GM23338 (cell line): ENCODE data around the gene ABCC1. TPM values are rescaled to one million over a fixed set of nuclear protein-coding genes. Genes with fewer than 3 reads are reported as not detected.

Experiments used
- ATAC-seq: fragments of 200-7000 bp; cut with Tn5 transposase; 3 replicates; pipeline ENCODE4 v1.9.1; 2020
- DNase-seq: peaks from one replicate; pipeline ENCODE4 v3.0.0-alpha.2; 2015; ENCODE audit warnings: low spot score
- H2AFZ ChIP-seq: fragments of 200-600 bp; sonication (generic); 2 replicates; pipeline ENCODE4 v1.8.0; 2016; ENCODE audit warnings: antibody characterized with exemption, mild to moderate bottlenecking, moderate library complexity
- H3F3A ChIP-seq: fragments of 200-600 bp; sonication (generic); replicated peaks from 2 replicates; pipeline ENCODE4 v1.8.0; 2017; ENCODE audit warnings: antibody characterized with exemption, mixed run types, low read depth
- H3K27ac ChIP-seq: fragments of 200-600 bp; sonication (generic); 2 replicates; pipeline ENCODE4 v1.6.1; 2016; ENCODE audit warnings: low read depth
- H3K27me3 ChIP-seq: fragments of 200-600 bp; sonication (generic); 2 replicates; pipeline ENCODE4 v1.8.0; 2016; ENCODE audit warnings: mild to moderate bottlenecking, mixed run types, moderate library complexity; ENCODE audit not compliant: insufficient read depth
- H3K36me3 ChIP-seq: fragments of 200-600 bp; sonication (generic); 2 replicates; pipeline ENCODE4 v1.8.0; 2016; ENCODE audit warnings: mild to moderate bottlenecking; ENCODE audit not compliant: insufficient read depth
- H3K4me1 ChIP-seq: fragments of 200-600 bp; sonication (generic); 2 replicates; pipeline ENCODE4 v1.8.0; 2016; ENCODE audit warnings: mild to moderate bottlenecking, moderate library complexity; ENCODE audit not compliant: insufficient read depth
- H3K4me2 ChIP-seq: fragments of 200-600 bp; sonication (generic); 2 replicates; pipeline ENCODE4 v1.7.1; 2017; ENCODE audit warnings: mixed run types
- H3K4me3 ChIP-seq: fragments of 200-600 bp; sonication (generic); 2 replicates; pipeline ENCODE4 v1.6.1; 2016; ENCODE audit warnings: mixed run types
- H3K79me2 ChIP-seq: fragments of 200-600 bp; sonication (generic); replicated peaks from 2 replicates; pipeline ENCODE4 v1.8.0; 2017; ENCODE audit warnings: mild to moderate bottlenecking; ENCODE audit not compliant: insufficient read depth
- H3K9me2 ChIP-seq: fragments of 200-600 bp; sonication (generic); 2 replicates; pipeline ENCODE4 v1.8.0; 2017; ENCODE audit not compliant: insufficient read depth
- H4K20me1 ChIP-seq: fragments of 200-600 bp; sonication (generic); replicated peaks from 2 replicates; pipeline ENCODE4 v1.8.0; 2017; ENCODE audit warnings: mild to moderate bottlenecking; ENCODE audit not compliant: insufficient read depth
- H3K27ac Mint-ChIP-seq: 2 replicates; pipeline ENCODE4 v1.8.0; 2020; ENCODE audit warnings: inconsistent platforms, mild to moderate bottlenecking, moderate library complexity, mixed read lengths
- H3K27me3 Mint-ChIP-seq: 3 replicates; pipeline ENCODE4 v1.8.0; 2022; ENCODE audit warnings: low read depth, mild to moderate bottlenecking, moderate library complexity, mixed read lengths, inconsistent platforms; ENCODE audit not compliant: insufficient read depth, poor library complexity
- H3K36me3 Mint-ChIP-seq: 3 replicates; pipeline ENCODE4 v1.8.0; 2021; ENCODE audit warnings: low read depth, mild to moderate bottlenecking, inconsistent platforms, moderate library complexity, mixed read lengths
- H3K4me1 Mint-ChIP-seq: 3 replicates; pipeline ENCODE4 v1.8.0; 2020; ENCODE audit warnings: mild to moderate bottlenecking, inconsistent platforms, mixed read lengths
- H3K4me3 Mint-ChIP-seq: 3 replicates; pipeline ENCODE4 v1.8.0; 2021; ENCODE audit warnings: moderate library complexity, mild to moderate bottlenecking, inconsistent platforms, mixed read lengths
- H3K9me3 Mint-ChIP-seq: 3 replicates; pipeline ENCODE4 v1.8.0; 2020; ENCODE audit warnings: moderate library complexity, mild to moderate bottlenecking, inconsistent platforms, mixed read lengths
- CREB1 ChIP-seq: fragments of 250-450 bp; sonication (Bioruptor Pico); IDR thresholded peaks from 2 replicates; pipeline ENCODE4 v1.5.0; 2020; ENCODE audit warnings: low read depth, mild to moderate bottlenecking, moderate library complexity
- EZH2 ChIP-seq: fragments of 200-600 bp; sonication (generic); IDR thresholded peaks from one replicate; pipeline ENCODE4 v1.8.0; 2017; ENCODE audit warnings: antibody characterized with exemption, mild to moderate bottlenecking, low read depth; ENCODE audit not compliant: unreplicated experiment
- EZH2phosphoT487 ChIP-seq: fragments of 200-600 bp; sonication (generic); IDR thresholded peaks from one replicate; pipeline ENCODE4 v1.8.1; 2018; ENCODE audit warnings: antibody characterized with exemption; ENCODE audit not compliant: unreplicated experiment
- JUNB ChIP-seq: IDR thresholded peaks from one replicate; pipeline ENCODE4 v1.6.1; 2016; ENCODE audit warnings: antibody characterized with exemption; ENCODE audit not compliant: unreplicated experiment
- POLR2AphosphoS5 ChIP-seq: IDR thresholded peaks from 2 replicates; pipeline ENCODE4 v1.6.1; 2016; ENCODE audit warnings: antibody characterized with exemption, low read depth
- ZNF114 ChIP-seq: fragments of 250-450 bp; sonication (Bioruptor Pico); IDR thresholded peaks from 2 replicates; pipeline ENCODE4 v1.5.0; 2020; ENCODE audit warnings: mild to moderate bottlenecking, moderate library complexity
- ZNF331 ChIP-seq: fragments of 250-450 bp; sonication (Bioruptor Pico); IDR thresholded peaks from 2 replicates; pipeline ENCODE4 v1.5.0; 2020; ENCODE audit warnings: low read depth, mild to moderate bottlenecking, moderate library complexity
- polyA plus RNA-seq: library from polyadenylated mRNA; unstranded; fragments of >200 nt; fragmentation: Nextera tagmentation; extraction: Ambion mirVana; gene quantifications from 2 replicates; pipeline ENCODE4 v1.2.1, GENCODE V29; 2016
- total RNA-seq: library from RNA; depleted of rRNA; stranded (reverse); fragments of >200 nt; shearing (Covaris generic); gene quantifications from 2 replicates; pipeline ENCODE4 v1.2.3, GENCODE V29; 2014
- TF ChIP-seq, protein P1 (sequence below): IDR thresholded peaks from one replicate; pipeline ENCODE4 v1.6.1; 2018; ENCODE audit warnings: antibody characterized with exemption; ENCODE audit not compliant: unreplicated experiment
- TF ChIP-seq, protein P2 (sequence below): IDR thresholded peaks from 2 replicates; pipeline ENCODE4 v1.6.1; 2016; ENCODE audit warnings: antibody characterized with exemption
- TF ChIP-seq, protein P3 (sequence below), 2 experiments: fragments of 200-600 bp in 1 of 2; sonication (generic) in 1 of 2; conservative IDR thresholded peaks; 2 replicates each; pipeline versions ENCODE4 v1.5.1 to v1.6.1; 2016 to 2017; ENCODE audit warnings: antibody characterized with exemption in 2 of 2, low read depth in 2 of 2, mild to moderate bottlenecking in 2 of 2, moderate library complexity in 1 of 2

The ABCC1 gene
- total and polyA plus RNA-seq, 2 experiments from 2014 or later = 11.0 to 46.6 TPM

DNA sequence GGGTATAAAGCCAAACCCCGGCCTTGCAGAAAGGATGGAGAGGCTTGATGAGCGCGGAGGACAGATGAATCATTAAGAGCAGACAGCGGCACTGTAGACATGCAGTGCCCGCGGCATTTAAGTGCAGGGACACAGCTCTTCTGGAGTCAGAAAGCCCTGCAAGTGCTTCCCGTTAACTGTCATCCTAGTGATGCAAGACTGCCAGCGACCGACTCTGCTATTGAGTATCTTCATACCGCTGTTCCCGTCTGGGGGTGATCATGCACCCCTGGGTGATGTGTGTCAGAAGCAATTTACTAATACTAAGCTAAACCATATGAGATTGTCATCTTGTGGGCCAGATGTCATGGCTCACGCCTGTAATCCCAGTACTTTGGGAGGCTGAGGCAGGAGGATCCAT, 172.8 kb downstream of the ABCC1 start (continued):
- TF ChIP-seq, protein P1, sequence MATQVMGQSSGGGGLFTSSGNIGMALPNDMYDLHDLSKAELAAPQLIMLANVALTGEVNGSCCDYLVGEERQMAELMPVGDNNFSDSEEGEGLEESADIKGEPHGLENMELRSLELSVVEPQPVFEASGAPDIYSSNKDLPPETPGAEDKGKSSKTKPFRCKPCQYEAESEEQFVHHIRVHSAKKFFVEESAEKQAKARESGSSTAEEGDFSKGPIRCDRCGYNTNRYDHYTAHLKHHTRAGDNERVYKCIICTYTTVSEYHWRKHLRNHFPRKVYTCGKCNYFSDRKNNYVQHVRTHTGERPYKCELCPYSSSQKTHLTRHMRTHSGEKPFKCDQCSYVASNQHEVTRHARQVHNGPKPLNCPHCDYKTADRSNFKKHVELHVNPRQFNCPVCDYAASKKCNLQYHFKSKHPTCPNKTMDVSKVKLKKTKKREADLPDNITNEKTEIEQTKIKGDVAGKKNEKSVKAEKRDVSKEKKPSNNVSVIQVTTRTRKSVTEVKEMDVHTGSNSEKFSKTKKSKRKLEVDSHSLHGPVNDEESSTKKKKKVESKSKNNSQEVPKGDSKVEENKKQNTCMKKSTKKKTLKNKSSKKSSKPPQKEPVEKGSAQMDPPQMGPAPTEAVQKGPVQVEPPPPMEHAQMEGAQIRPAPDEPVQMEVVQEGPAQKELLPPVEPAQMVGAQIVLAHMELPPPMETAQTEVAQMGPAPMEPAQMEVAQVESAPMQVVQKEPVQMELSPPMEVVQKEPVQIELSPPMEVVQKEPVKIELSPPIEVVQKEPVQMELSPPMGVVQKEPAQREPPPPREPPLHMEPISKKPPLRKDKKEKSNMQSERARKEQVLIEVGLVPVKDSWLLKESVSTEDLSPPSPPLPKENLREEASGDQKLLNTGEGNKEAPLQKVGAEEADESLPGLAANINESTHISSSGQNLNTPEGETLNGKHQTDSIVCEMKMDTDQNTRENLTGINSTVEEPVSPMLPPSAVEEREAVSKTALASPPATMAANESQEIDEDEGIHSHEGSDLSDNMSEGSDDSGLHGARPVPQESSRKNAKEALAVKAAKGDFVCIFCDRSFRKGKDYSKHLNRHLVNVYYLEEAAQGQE = no peak
- TF ChIP-seq EZH2 (no peak), POLR2AphosphoS5 (no peak), CREB1 (no peak), JUNB (no peak), ZNF114 (CRISPR knock-in tag) (no peak), ZNF331 (no peak), EZH2phosphoT487 (no peak)
- TF ChIP-seq, protein P2, sequence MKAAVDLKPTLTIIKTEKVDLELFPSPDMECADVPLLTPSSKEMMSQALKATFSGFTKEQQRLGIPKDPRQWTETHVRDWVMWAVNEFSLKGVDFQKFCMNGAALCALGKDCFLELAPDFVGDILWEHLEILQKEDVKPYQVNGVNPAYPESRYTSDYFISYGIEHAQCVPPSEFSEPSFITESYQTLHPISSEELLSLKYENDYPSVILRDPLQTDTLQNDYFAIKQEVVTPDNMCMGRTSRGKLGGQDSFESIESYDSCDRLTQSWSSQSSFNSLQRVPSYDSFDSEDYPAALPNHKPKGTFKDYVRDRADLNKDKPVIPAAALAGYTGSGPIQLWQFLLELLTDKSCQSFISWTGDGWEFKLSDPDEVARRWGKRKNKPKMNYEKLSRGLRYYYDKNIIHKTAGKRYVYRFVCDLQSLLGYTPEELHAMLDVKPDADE = no peak
- TF ChIP-seq, protein P3, sequence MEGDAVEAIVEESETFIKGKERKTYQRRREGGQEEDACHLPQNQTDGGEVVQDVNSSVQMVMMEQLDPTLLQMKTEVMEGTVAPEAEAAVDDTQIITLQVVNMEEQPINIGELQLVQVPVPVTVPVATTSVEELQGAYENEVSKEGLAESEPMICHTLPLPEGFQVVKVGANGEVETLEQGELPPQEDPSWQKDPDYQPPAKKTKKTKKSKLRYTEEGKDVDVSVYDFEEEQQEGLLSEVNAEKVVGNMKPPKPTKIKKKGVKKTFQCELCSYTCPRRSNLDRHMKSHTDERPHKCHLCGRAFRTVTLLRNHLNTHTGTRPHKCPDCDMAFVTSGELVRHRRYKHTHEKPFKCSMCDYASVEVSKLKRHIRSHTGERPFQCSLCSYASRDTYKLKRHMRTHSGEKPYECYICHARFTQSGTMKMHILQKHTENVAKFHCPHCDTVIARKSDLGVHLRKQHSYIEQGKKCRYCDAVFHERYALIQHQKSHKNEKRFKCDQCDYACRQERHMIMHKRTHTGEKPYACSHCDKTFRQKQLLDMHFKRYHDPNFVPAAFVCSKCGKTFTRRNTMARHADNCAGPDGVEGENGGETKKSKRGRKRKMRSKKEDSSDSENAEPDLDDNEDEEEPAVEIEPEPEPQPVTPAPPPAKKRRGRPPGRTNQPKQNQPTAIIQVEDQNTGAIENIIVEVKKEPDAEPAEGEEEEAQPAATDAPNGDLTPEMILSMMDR (conservative IDR thresholded peaks at IDR 0.05; ENCODE audit: low read depth in 2 of 2) = no peak

DNA sequence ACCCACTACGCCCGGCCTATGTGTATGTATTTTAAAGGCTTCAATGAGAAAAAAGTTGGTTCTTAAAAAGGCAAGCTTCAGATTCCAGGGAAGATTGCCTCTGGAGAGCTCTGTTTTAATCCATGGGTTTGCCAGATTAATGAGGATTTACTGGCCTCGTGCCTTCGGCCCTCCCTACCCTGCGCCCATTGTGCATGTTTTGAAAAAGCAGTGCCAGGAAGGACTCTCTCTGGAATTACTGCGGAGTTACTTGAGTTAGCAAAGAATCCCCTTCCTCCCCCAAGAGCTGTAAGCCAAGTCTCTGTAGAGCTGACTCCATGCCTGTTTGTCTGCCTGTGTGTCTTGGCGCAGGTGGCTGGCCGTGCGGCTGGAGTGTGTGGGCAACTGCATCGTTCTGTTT, 175.0 kb downstream of the ABCC1 start:
- no peak overlapping the region for H3K27ac Mint-ChIP-seq
- no peak overlapping the region for H3K4me2 ChIP-seq
- no peak for DNase-seq
- 0 out of 2 replicates have a peak, but pooled peaks cover 5% of the 10 kb centered on the region for H4K20me1 ChIP-seq
- H3K27ac ChIP-seq = no peak overlapping the region
- peaks cover 11% of the 10 kb centered on the region; the same call in 2 of the 3 replicates for H3K9me3 Mint-ChIP-seq
- no peaks in the 10 kb centered on the region for H3K27me3 ChIP-seq
- no peaks in the 10 kb centered on the region for H3K9me2 ChIP-seq
- no peak overlapping the region for H3K4me3 Mint-ChIP-seq
- no peaks in the 10 kb centered on the region for H3K79me2 ChIP-seq
- no peaks in the 10 kb centered on the region for H3F3A ChIP-seq
- no peak for ATAC-seq
- H3K36me3 Mint-ChIP-seq = peaks cover 75% of the 10 kb centered on the region
- H3K4me1 ChIP-seq = no peaks in the 10 kb centered on the region
- H3K4me3 ChIP-seq = no peak overlapping the region
- H2AFZ ChIP-seq = no peak overlapping the region
- no peaks in the 10 kb centered on the region for H3K4me1 Mint-ChIP-seq
- peaks cover 15% of the 10 kb centered on the region for H3K27me3 Mint-ChIP-seq
- peaks cover 36% of the 10 kb centered on the region for H3K36me3 ChIP-seq
- no peak for TF ChIP-seq POLR2AphosphoS5
- TF ChIP-seq CREB1 = no peak
- TF ChIP-seq ZNF331 = no peak
- TF ChIP-seq, protein P3 (conservative IDR thresholded peaks at IDR 0.05; ENCODE audit: low read depth in 2 of 2) = no peak
